GM19023 (cell line): ENCODE results near the gene CTDSP2.
A peak's percentile ranks its signal among the peaks of the same experiment; 100 is the strongest.
"Not testable (repeated sequence)": the region's sequence is repeated elsewhere in the genome, so short reads cannot be mapped to it uniquely, and the experiment has no call there.

Source experiments
- ATAC-seq: cut with Tn5 transposase; IDR thresholded peaks from one replicate; pipeline ENCODE4 v1.9.1; 2021; ENCODE audit warnings: mild to moderate bottlenecking, moderate library complexity; ENCODE audit not compliant: unreplicated experiment

Gene CTDSP2

DNA sequence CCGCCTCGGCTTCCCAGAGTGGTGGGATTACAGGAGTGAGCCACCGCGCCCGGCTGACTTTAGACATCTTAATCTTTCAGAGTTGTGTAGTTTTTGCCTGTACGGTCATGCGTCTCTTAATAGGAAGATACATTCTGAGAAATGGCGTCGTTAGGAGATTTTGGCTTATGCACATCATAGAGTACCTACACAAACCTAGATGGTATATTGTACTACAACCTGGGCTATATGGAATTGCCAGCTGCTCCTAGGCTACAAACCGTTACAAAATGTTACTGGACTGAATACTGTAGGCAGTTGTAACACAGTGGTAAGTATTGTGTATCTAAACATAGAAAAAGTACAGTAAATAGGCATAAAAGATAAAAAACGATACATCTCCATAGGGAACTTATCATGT, 62.7 kb downstream of the CTDSP2 start:
- ATAC-seq = no peak

DNA sequence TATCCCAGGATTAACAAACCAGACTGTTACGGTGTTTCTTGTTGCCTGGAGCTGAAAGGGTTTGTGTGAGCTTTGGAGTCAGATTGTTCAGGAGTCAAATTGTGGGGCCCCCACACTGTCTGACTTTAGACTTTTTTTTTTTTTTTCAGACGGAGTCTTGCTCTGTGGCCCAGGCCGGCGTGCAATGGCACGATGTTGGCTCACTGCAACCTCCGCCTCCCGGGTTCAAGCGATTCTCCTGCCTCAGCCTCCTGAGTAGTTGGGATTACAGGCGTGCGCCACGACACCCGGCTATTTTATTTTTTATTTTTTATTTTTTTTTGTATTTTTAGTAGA, 63.1 kb downstream of the CTDSP2 start:
- ATAC-seq = no peak

DNA sequence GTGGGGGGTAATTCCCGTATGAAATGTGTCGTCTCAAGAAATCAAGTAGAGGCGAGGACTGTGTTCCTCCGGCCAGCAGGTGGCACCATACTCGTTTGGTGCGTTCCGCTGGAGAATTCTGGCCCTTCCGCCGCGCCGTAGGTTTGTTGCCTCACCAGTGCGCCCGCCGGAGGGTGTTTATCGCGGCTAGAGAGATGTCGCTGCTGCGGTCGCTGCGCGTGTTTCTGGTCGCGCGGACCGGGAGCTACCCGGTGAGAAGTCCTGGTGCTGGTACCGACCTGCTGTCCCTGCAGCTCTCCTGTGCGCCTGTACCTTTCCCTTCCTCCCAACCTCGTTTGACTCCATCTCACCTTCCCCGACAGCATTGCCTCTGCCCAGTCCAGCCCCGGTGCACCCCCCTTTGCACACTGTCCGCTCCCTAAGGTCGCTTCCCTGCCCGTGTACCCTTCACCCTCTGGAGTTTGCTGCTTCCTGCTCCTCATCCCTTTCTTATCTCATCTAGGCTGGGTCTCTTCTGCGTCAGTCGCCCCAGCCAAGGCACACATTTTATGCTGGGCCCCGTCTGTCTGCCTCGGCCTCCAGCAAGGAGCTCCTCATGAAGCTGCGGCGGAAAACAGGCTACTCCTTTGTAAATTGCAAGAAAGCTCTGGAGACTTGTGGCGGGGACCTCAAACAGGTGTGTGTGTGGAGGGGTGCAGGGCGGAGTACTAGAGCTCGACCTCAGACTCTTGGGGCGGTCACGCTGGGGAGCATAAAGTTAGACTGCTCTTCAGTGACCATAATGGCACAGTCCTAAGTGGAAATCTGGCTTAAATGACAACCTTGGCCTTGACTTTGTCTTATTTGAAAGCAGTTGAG, 63.7 kb downstream of the CTDSP2 start, which contains the start of gene TSFM:
Gene TSFM (plus strand): TSS at position 180 of the 858 bp plus-strand sequence. CDS start 15 bp downstream, at position 195.
- peak; percentile 90 for ATAC-seq

DNA sequence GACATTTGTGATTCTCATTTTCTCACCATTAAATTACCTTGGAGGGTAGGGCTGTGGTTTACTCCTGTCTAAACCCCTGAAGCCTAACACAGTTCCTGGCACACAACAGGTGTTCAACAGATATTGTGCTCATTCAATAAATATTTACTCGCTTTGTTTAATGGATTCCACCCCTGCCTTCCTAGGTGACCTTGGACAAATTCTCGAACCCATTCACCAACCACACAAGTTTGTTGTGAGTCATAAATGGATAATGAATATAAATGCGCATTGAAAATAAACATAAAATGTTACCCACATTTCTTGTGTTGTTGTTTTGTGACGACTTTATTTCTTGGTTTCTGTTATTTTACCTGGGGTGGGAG, 64.3 kb downstream of the CTDSP2 start:
- ATAC-seq = no peak

DNA sequence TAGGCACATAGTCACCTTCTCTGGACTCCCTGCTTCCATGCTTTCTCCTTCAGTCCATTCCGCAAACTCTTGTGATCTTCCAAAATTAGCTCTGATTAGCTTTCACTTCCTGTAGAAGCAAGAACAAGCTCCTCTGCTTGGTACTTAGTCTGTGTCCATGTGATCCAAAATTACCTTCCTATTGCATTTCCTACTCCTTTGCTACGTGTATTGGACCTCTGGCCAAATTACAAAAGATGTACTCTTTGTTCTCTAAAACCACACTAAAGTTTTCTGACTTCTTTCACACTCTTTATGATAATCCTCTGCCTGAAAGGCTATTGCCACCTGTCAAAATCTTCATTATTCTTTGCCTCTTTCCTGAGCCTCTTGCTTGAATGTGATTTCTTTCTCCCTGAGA, 64.7 kb downstream of the CTDSP2 start:
- no peak for ATAC-seq

DNA sequence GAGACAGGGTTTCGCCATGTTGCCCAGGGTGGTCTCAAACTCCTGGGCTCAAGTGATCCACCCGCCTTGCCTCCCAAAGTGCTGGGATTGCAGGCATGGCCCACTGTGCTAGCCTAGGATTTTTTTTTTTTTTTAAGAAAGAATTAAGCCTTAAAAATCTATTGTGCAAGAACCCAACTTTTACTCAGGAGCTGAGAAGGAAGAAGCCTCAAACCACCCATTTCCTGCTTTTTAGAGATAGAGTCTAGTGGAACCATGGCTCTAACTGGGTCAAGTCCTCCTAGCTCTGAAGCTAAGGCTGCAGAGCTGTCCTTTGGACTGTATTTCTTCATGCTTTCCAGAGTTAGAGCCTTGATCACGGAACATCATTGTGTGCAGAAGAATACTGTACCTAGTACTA, 65.3 kb downstream of the CTDSP2 start:
- ATAC-seq = no peak

DNA sequence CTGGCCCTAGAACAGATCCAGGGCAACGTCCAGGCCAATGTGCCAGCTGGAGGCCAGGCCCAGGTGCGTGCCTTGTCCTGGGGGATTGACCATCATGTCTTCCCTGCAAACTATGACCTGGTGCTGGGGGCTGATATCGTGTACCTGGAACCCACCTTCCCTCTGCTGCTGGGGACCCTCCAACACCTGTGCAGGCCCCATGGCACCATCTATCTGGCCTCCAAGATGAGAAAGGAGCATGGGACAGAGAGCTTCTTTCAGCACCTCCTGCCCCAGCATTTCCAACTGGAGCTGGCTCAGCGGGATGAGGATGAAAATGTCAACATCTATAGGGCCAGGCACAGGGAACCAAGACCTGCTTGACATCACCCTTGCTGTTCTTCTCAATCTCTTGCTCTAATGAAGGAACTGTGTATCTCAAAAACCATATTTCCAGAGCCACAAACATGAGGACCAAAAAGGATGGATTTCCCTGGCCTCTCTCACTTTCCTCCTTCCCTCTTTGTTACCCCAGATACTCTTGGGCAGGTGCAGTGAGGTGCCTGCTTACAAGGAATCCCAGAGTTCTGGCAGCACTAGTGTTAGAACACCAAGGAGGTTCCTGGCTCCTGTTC, 66.1 kb downstream of the CTDSP2 start:
- no peak for ATAC-seq

DNA sequence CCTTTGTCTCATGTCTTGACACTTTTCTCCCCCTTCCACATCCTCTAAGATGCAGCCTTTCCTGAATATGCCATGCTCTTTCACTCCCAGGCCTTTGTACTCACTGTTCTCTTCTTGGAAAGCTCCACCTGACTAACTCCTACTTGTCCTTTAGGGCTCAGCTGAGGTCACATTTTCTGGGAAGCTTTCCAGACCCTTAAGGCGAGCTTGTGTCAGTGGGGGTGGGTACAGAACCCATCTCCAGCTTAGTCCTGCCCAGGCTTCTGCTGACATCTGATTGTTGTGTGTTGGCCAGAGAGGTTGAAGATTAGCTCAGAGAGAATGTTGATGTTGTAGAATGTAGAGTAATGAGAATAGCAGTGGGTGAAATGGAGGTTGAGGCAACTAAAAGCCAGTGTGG, 66.8 kb downstream of the CTDSP2 start:
- no peak for ATAC-seq

DNA sequence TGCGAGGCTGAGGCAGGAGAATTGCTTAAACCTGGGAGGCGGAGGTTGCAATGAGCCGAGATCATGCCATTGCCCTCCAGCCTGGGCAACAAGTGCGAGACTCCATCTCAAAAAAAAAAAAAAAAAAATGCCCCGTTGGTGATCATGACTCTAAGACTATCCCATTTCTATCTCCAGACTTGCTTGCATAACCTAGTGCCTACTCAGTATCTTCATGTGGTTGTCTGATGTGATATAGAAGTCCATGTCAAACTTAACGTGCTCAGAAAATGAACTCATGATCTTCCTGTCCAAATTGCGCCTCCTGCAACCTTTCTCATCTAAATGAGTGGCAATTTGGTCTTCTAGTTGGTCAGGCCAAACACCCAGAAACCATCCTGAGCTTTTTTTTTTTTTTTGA, 68.6 kb downstream of the CTDSP2 start:
- no peak for ATAC-seq

DNA sequence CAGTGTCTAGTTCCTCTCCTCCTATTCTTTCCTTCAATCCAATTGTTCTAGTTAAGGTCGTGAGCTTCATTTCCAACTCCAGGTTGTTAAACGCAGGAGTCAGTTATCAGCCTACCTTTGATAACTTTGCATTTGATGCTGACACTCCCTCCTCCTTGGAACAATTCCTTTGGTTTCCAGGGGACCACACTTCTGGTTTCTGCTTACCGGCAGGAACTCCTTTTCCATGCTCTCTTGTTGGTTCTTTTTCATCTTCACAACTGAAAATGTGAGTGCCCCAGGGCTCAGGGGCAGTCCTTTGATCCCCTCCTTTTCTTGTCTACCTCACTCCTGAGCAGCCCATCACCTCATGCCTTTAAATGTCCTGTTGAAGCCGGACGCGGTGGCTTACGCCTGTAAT, 69.2 kb downstream of the CTDSP2 start:
- no peak for ATAC-seq

DNA sequence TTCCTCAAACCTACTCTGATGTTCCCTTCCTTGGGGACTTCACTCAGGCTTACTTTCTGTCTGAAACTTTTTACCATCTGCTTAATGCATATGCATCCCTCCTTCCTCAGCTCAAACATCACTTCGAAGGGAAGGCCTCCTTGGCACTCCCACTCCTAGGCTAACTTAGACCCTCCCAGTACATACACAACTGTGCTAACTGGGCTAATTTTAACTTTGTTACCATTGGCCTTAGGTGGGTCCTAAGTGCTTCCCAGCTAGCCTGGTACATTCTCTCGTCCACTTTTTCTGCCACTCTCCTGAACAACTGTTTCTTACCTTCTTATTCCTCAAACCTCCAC, 70.3 kb downstream of the CTDSP2 start:
- ATAC-seq = no peak

DNA sequence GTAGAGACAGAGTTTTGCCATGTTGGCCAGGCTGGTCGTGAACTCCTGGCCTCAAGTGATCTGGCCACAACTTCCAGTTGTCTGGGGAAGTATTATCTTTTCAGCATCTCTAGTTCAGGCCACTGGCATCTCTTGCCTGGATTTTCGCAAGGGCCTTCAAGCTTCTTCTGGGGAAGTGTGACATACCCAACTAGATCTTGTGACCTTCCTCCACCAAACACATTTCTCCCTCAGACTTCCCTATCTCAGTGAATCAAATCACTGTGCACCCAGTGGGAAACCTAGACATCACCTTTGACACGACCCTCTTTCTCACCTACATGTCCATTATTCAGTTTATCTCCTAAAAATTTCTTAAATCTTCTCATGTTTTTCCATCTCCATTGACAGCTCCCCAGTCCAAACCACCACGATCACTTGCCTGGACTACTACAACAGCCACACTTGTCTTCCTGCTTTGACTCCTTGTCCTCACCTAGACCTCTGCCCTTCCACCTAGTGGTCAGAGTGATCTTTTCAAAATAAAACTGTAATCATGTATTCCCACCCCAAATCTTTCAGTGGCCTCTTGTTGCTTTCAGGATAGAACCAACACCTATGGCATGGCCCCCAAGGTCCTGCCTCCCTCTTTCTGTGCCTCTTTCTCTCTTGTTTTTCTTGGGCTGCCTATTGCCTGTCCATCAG, 70.8 kb downstream of the CTDSP2 start:
- ATAC-seq = no peak

DNA sequence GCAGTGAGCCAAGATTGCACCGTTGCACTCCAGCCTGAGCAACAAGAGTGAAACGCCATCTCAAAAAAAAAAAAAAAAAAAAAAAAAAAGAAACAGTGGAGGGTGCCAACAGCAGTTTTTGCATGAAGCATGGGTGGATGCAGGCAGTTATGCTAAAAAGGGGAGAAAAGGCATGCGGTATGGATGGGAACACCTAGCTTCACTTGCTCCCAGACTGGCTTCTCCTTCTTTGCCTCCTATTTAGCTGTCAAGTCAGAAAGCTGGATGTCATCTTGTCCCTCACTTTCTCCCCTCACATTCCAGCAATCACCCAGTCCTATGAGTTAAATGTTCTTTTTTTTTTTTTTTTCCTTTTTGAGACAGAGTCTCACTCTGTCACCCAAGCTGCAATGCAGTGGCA, 71.5 kb downstream of the CTDSP2 start:
- ATAC-seq = no peak

DNA sequence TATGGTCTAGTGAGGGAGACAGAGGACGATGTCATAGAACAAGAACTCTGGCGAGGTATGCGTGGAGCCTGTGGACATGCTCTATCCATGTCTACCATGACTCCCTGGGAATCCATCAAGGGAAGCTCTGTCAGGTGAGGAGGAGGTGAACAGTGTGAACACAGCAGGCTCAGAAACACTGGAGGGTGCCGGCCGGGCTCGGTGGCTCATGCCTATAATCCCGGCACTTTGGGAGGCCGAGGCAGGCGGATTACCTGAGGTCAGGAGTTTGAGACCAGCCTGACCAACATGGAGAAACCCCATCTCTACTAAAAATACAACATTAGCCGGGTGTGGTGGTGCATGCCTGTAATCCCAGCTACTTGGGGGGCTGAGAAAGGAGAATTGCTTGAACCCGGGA, 71.9 kb downstream of the CTDSP2 start:
- ATAC-seq = not testable (repeated sequence)

DNA sequence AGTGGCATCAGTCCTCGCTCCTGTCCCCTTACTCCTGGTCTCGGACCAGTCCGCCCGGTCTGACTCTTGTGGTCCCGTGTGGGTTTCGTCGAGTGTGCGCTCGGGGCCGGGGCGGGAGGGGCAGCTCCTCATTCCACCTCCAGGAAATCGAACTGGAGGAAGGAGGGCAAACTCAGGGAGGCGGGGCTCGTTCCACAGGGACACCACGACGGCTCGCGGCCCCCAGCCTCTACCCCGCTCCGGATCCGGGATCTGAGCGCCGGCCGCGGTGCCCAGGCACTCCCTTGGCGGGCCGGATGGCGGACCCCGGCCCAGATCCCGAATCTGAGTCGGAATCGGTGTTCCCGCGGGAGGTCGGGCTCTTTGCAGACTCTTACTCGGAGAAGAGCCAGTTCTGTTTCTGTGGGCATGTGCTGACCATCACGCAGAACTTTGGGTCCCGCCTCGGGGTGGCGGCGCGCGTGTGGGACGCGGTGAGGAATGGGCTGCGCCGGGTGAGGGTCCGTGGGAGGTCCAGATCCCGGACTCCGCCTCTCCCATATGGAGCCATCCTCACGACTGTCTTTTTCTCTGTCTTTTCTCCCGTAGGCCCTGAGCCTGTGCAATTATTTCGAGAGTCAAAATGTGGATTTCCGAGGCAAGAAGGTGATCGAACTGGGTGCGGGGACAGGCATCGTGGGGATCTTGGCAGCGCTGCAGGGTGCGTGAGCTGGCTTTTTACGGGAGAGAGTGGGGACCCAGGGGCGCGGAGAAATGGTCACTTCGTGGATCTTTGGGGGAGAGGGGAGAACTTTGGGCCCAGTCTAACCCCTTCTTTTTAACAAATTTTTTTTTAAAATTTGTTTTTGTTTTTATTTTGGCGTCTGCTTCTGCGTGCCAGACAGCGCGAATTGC, 73.9 kb downstream of the CTDSP2 start, which contains the start of gene EEF1AKMT3:
Gene EEF1AKMT3 (plus strand): TSS at position 186 of the 894 bp plus-strand sequence. CDS start 111 bp downstream, at position 297.
- peak; percentile 25 for ATAC-seq

DNA sequence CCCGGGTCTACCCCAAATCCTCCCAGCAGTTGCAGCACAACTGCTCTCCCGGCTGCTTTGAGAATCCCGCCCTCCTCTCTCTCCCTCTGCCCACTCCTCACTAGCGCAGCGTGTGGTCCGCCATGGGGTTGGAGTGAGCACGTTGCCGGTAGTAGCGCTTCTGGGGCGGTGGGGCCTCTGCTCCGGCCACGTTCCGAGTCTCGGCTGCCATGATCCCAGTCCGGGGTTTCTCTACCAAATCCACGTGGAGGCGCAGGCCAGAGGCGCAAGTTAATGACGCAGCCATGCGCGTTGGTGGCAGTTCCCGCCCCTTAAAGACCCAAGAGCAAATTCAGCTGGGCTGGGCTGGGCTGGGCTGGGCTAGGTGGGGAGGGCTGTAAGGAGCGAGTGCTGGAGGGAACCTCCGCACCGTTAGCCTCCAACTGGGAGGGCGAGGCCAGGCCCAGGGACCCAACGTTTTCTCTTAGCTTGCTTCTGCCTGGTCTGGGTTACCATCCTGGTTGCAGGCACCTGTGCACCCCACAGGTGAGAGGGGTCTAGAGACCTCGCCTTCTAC, 74.6 kb downstream of the CTDSP2 start, which contains the start of gene METTL1:
Gene METTL1 (minus strand): TSS at position 233 of the 556 bp plus-strand sequence. CDS start 22 bp downstream, at position 211.
- ATAC-seq = peak; percentile 81

DNA sequence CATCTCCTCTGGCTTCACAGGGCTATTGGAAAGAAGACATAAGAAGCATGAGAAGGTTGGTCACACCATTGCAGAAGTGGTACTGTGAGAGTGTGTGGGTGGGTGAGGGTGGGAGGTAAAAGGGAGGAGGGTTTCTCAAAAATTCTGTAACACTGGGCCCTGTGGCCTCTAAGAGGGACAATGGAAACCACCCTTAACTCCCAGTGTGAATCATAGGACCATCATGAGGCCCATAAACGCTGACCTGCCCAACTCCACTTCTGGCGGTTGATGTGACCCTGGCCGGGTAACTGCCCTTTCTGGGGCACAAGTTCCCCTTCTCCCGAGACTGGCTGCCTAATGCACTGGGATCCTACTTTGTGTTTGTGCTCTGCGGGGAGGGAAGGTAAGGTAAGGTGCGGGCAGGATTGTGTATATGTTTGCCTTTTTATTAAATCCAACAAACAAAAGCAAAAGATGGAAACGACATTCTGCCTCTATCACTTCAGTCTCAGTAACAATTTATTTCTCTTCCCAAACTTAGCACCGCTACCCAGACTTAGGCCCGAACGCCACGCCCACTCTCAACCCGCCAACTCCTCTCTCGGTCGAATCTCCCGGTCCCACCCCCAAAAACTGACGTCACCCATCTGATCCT, 75.2 kb downstream of the CTDSP2 start:
- ATAC-seq = peak; percentile 67

DNA sequence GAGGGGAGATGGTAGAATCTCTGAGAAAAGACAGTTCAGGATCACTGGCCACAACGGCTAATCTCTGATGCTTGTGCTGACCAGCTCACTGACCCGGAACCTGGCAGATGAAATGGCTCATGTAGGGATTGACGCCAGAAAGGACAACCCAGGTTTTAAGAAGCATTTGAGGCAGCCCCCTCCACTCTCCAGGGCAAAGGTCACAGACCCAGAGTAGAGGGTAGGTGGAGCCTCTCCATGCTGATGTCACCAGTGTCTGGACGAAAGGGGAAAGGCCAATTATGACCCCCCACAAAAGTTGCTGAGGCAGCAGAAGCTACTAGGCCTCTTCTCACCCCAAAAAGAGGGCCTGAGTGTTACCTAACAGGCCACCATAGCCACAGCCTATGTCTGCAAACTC, 75.8 kb downstream of the CTDSP2 start:
- no peak for ATAC-seq
